GM21390 (cell line): ENCODE results near the gene ZSCAN25.
"Not testable (repeated sequence)": the region's sequence is repeated elsewhere in the genome, so short reads cannot be mapped to it uniquely, and the experiment has no call there.

Experiments used
- ATAC-seq: cut with Tn5 transposase; IDR thresholded peaks from one replicate; pipeline ENCODE4 v1.9.1; 2021; ENCODE audit not compliant: unreplicated experiment

The ZSCAN25 gene

GRCh38 chr7:99644431-99644830, 27.7 kb downstream of the ZSCAN25 start:
- ATAC-seq, result no peak

GRCh38 chr7:99645590-99645989, 28.8 kb downstream of the ZSCAN25 start:
- no peak for ATAC-seq

GRCh38 chr7:99648843-99649242, 32.1 kb downstream of the ZSCAN25 start:
- no peak for ATAC-seq

- no peak for ATAC-seq
These were observed 34.5 kb downstream of the ZSCAN25 start for GRCh38 chr7:99651290-99651689.

- ATAC-seq, result no peak
These were observed 35.9 kb downstream of the ZSCAN25 start for GRCh38 chr7:99652671-99653070.

- not testable (repeated sequence) for ATAC-seq
These were observed 36.5 kb downstream of the ZSCAN25 start for GRCh38 chr7:99653269-99653668.

GRCh38 chr7:99653754-99654153, 37.0 kb downstream of the ZSCAN25 start:
- no peak for ATAC-seq

- ATAC-seq, result not testable (repeated sequence)
These were observed 37.9 kb downstream of the ZSCAN25 start for GRCh38 chr7:99654626-99655025.

- ATAC-seq, result not testable (repeated sequence)
These were observed 41.1 kb downstream of the ZSCAN25 start for GRCh38 chr7:99657879-99658278.

- no peak for ATAC-seq
These were observed 48.7 kb downstream of the ZSCAN25 start for GRCh38 chr7:99665312-99666012.

- no peak for ATAC-seq
These were observed 49.3 kb downstream of the ZSCAN25 start for GRCh38 chr7:99666013-99666395.

GRCh38 chr7:99667179-99667578, 50.4 kb downstream of the ZSCAN25 start:
- no peak for ATAC-seq

GRCh38 chr7:99668541-99668940, 51.8 kb downstream of the ZSCAN25 start:
- no peak for ATAC-seq

GRCh38 chr7:99669782-99670181, 53.0 kb downstream of the ZSCAN25 start:
- no peak for ATAC-seq

- no peak for ATAC-seq
These were observed 55.8 kb downstream of the ZSCAN25 start for GRCh38 chr7:99672573-99672972.

GRCh38 chr7:99674995-99675742, 58.4 kb downstream of the ZSCAN25 start:
- ATAC-seq, result no peak

- ATAC-seq, result no peak
These were observed 60.4 kb downstream of the ZSCAN25 start for GRCh38 chr7:99677013-99677647.

- ATAC-seq, result no peak
These were observed 60.9 kb downstream of the ZSCAN25 start for GRCh38 chr7:99677648-99678045.

- no peak for ATAC-seq
These were observed 62.3 kb downstream of the ZSCAN25 start for GRCh38 chr7:99679032-99679399.

GRCh38 chr7:99679400-99680191, 62.9 kb downstream of the ZSCAN25 start, which contains the start of gene CYP3A5:
Gene CYP3A5, minus strand, starts transcription at chr7:99679996. Its CDS starts 100 bp downstream, at chr7:99679896.
- no peak for ATAC-seq
